K562 (cell line): ENCODE results near the gene BIRC7. TPM values are rescaled to one million over a fixed set of nuclear protein-coding genes. Genes with fewer than 3 reads are reported as not detected.

Experiments used
- ATF7 ChIP-seq: fragments of 450-650 bp; IDR thresholded peaks from 2 replicates; pipeline ENCODE4 v1.7.1; 2014; ENCODE audit warnings: mild to moderate bottlenecking, moderate library complexity
- CCNT2 ChIP-seq: IDR thresholded peaks from 2 replicates; pipeline ENCODE4 v1.6.1; 2011; ENCODE audit warnings: borderline replicate concordance, low read depth, mild to moderate bottlenecking, moderate library complexity, mixed read lengths, low read length; ENCODE audit not compliant: insufficient read length; ENCODE audit errors: extremely low read depth
- CUX1 ChIP-seq: fragments of 200-800 bp; sonication (Bioruptor generic); IDR thresholded peaks from 2 replicates; pipeline ENCODE4 v1.6.1; 2016; ENCODE audit warnings: missing genetic modification characterization, missing compliant biosample characterization
- GATAD2A ChIP-seq: fragments of 450-650 bp; IDR thresholded peaks from 2 replicates; pipeline ENCODE4 v1.6.1; 2017
- IRF1 ChIP-seq: sonication (generic); formaldehyde crosslinking; IDR thresholded peaks from 2 replicates; pipeline ENCODE4 v1.8.0; 2022; ENCODE audit warnings: missing genetic modification reagents, mild to moderate bottlenecking, borderline replicate concordance
- MEF2A ChIP-seq: IDR thresholded peaks from 2 replicates; pipeline ENCODE4 v1.6.1; 2011; ENCODE audit warnings: low read depth, mild to moderate bottlenecking, low read length, moderate library complexity; ENCODE audit not compliant: control insufficient read depth
- MIER1 ChIP-seq: fragments of 450-650 bp; IDR thresholded peaks from 2 replicates; pipeline ENCODE4 v1.6.1; 2016; ENCODE audit warnings: antibody characterized with exemption, mild to moderate bottlenecking, low read depth
- PHF21A ChIP-seq: fragments of 450-650 bp; IDR thresholded peaks from 2 replicates; pipeline ENCODE4 v1.6.1; 2017; ENCODE audit warnings: low read depth, borderline replicate concordance
- RBM22 ChIP-seq: fragments of 200-400 bp; formaldehyde crosslinking; IDR thresholded peaks from 2 replicates; pipeline ENCODE4 v1.6.1; 2018; ENCODE audit warnings: low read length, low read depth; ENCODE audit not compliant: poor library complexity, severe bottlenecking
- SIN3B ChIP-seq: fragments of 450-650 bp; IDR thresholded peaks from 2 replicates; pipeline ENCODE4 v1.6.1; 2017; ENCODE audit warnings: low read depth, mild to moderate bottlenecking, moderate library complexity
- WHSC1 ChIP-seq: IDR thresholded peaks from one replicate; pipeline ENCODE4 v1.6.1; 2012; ENCODE audit warnings: low read length, control low read depth, inconsistent platforms
- ZBTB17 ChIP-seq: fragments of 450-650 bp; formaldehyde crosslinking; IDR thresholded peaks from 2 replicates; pipeline ENCODE4 v1.4.0; 2020; ENCODE audit warnings: mild to moderate bottlenecking
- ZBTB7A ChIP-seq: IDR thresholded peaks from 2 replicates; pipeline ENCODE4 v1.6.1; 2011; ENCODE audit warnings: low read depth, mild to moderate bottlenecking, low read length, moderate library complexity, borderline replicate concordance; ENCODE audit not compliant: control insufficient read depth
- ZFX ChIP-seq: sonication (generic); formaldehyde crosslinking; IDR thresholded peaks from 2 replicates; pipeline ENCODE4 v1.8.0; 2022; ENCODE audit warnings: mild to moderate bottlenecking, missing genetic modification reagents, moderate library complexity
- ZNF197 ChIP-seq: fragments of 200-800 bp; sonication (Bioruptor generic); IDR thresholded peaks from 2 replicates; pipeline ENCODE4 v1.6.1; 2016; ENCODE audit warnings: low read depth, missing genetic modification characterization, missing compliant biosample characterization
- polyA plus RNA-seq, 8 experiments: library from polyadenylated mRNA; depleted of rRNA in 4 of 8; stranded (reverse) in 5 of 8; unstranded in 3 of 8; fragments of >200 nt; fragmentation: Nextera tagmentation in 2 of 8; fragmentation: Illumina TruSeq in 1 of 8; extraction: Ambion mirVana in 2 of 8; extraction: Trizol in 1 of 8; gene quantifications; 2 replicates each; pipeline versions ENCODE4 v1.2.1 to v1.2.3, GENCODE V29; 2011 to 2014; ENCODE audit warnings: inconsistent platforms in 1 of 8, missing spikeins in 1 of 8
- total RNA-seq, 7 experiments: library from RNA; depleted of rRNA in 6 of 7; stranded (reverse); fragments of >200 nt in 6 of 7; fragmentation: Illumina TruSeq in 2 of 7; extraction: Trizol in 2 of 7; gene quantifications; 2 replicates each; pipeline versions ENCODE4 v1.2.1 to v1.2.3, GENCODE V29; 2011 to 2021; ENCODE audit warnings: low replicate concordance in 1 of 7
- TF ChIP-seq, protein P1 (sequence below): fragments of 450-650 bp; IDR thresholded peaks from 2 replicates; pipeline ENCODE4 v1.6.1; 2017; ENCODE audit warnings: antibody characterized with exemption

Gene BIRC7
- total and polyA plus RNA-seq, 9 of the 15 experiments (the other 6 are each of a cell fraction or from before 2014, with no cell fraction given), result 0.14 to 0.19 (median 0.16) TPM; not detected in 5

GRCh38 chr20:63264000-63264399 is 28.3 kb downstream of the BIRC7 start (continued):
- TF ChIP-seq, protein P1, sequence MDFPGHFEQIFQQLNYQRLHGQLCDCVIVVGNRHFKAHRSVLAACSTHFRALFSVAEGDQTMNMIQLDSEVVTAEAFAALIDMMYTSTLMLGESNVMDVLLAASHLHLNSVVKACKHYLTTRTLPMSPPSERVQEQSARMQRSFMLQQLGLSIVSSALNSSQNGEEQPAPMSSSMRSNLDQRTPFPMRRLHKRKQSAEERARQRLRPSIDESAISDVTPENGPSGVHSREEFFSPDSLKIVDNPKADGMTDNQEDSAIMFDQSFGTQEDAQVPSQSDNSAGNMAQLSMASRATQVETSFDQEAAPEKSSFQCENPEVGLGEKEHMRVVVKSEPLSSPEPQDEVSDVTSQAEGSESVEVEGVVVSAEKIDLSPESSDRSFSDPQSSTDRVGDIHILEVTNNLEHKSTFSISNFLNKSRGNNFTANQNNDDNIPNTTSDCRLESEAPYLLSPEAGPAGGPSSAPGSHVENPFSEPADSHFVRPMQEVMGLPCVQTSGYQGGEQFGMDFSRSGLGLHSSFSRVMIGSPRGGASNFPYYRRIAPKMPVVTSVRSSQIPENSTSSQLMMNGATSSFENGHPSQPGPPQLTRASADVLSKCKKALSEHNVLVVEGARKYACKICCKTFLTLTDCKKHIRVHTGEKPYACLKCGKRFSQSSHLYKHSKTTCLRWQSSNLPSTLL, result no peak
- TF ChIP-seq ZBTB7A, result no peak
- no peak for TF ChIP-seq MIER1
- TF ChIP-seq ZBTB17 (CRISPR knock-in tag), result peak; percentile 88
- no peak for TF ChIP-seq SIN3B
- TF ChIP-seq IRF1 (CRISPR knock-in tag), result no peak
- TF ChIP-seq MEF2A, result no peak
- no peak for TF ChIP-seq CCNT2
- TF ChIP-seq GATAD2A, result no peak
- TF ChIP-seq WHSC1, result no peak
- no peak for TF ChIP-seq CUX1 (CRISPR knock-in tag)
- no peak for TF ChIP-seq PHF21A
- peak; percentile 91 for TF ChIP-seq ZNF197 (CRISPR knock-in tag)
- no peak for TF ChIP-seq ATF7
- TF ChIP-seq ZFX (CRISPR knock-in tag), result no peak
- TF ChIP-seq RBM22, result no peak
